HepG2 (cell line): ENCODE results near the gene DENND1C. TPM values are rescaled to one million over a fixed set of nuclear protein-coding genes. Genes with fewer than 3 reads are reported as not detected.
A peak's percentile ranks its signal among the peaks of the same experiment; 100 is the strongest.

ENCODE experiments used
- FIP1L1 ChIP-seq: fragments of 200-400 bp; formaldehyde crosslinking; IDR thresholded peaks from 2 replicates; pipeline ENCODE4 v1.6.1; 2018; ENCODE audit warnings: low read depth, mild to moderate bottlenecking, low read length, moderate library complexity, borderline replicate concordance; ENCODE audit not compliant: insufficient read depth
- FOXP4 ChIP-seq: sonication (generic); formaldehyde crosslinking; IDR thresholded peaks from 2 replicates; pipeline ENCODE4 v1.4.0; 2020; ENCODE audit warnings: missing genetic modification reagents
- GLI4 ChIP-seq: sonication (generic); formaldehyde crosslinking; IDR thresholded peaks from 2 replicates; pipeline ENCODE4 v1.5.1; 2020; ENCODE audit warnings: missing genetic modification reagents, mild to moderate bottlenecking, moderate library complexity, borderline replicate concordance
- KDM6A ChIP-seq: IDR thresholded peaks from 2 replicates; pipeline ENCODE4 v1.6.1; 2016; ENCODE audit warnings: low read depth
- TBX2 ChIP-seq: sonication (generic); formaldehyde crosslinking; IDR thresholded peaks from 2 replicates; pipeline ENCODE4 v1.5.0; 2020; ENCODE audit warnings: missing genetic modification reagents, mild to moderate bottlenecking, borderline replicate concordance
- XRCC5 ChIP-seq: fragments of 200-400 bp; formaldehyde crosslinking; optimal IDR thresholded peaks from 2 replicates; pipeline ENCODE3; 2017; ENCODE audit warnings: mild to moderate bottlenecking, low read length
- ZBTB3 ChIP-seq: sonication (generic); formaldehyde crosslinking; IDR thresholded peaks from 2 replicates; pipeline ENCODE4 v1.4.0; 2020; ENCODE audit warnings: low read depth, mild to moderate bottlenecking, moderate library complexity, missing genetic modification reagents, borderline replicate concordance
- ZBTB38 ChIP-seq: sonication (generic); formaldehyde crosslinking; IDR thresholded peaks from 2 replicates; pipeline ENCODE4 v1.5.1; 2020; ENCODE audit warnings: mild to moderate bottlenecking, missing genetic modification reagents
- ZNF160 ChIP-seq: sonication (generic); formaldehyde crosslinking; IDR thresholded peaks from 2 replicates; pipeline ENCODE4 v1.8.0; 2022; ENCODE audit warnings: mild to moderate bottlenecking, inconsistent platforms, missing genetic modification reagents
- ZNF296 ChIP-seq: sonication (generic); formaldehyde crosslinking; conservative IDR thresholded peaks from 2 replicates; pipeline ENCODE4 v1.5.0; 2020; ENCODE audit warnings: mild to moderate bottlenecking, missing genetic modification reagents
- ZNF350 ChIP-seq: sonication (generic); formaldehyde crosslinking; IDR thresholded peaks from 2 replicates; pipeline ENCODE4 v1.4.0; 2020; ENCODE audit warnings: mild to moderate bottlenecking, low read depth, missing genetic modification reagents, borderline replicate concordance
- ZNF407 ChIP-seq: sonication (generic); formaldehyde crosslinking; IDR thresholded peaks from one replicate; pipeline ENCODE4 v1.5.1; 2020; ENCODE audit warnings: mild to moderate bottlenecking, missing genetic modification reagents; ENCODE audit errors: not compliant biosample characterization
- ZNF557 ChIP-seq: sonication (generic); formaldehyde crosslinking; IDR thresholded peaks from 2 replicates; pipeline ENCODE4 v1.4.0; 2020; ENCODE audit warnings: missing genetic modification reagents
- ZNF580 ChIP-seq: IDR thresholded peaks from 2 replicates; pipeline ENCODE4 v1.6.1; 2016; ENCODE audit warnings: low read depth, borderline replicate concordance
- ZNF605 ChIP-seq: sonication (generic); formaldehyde crosslinking; IDR thresholded peaks from 2 replicates; pipeline ENCODE4 v1.8.0; 2022; ENCODE audit warnings: mild to moderate bottlenecking, missing genetic modification reagents
- ZNF766 ChIP-seq: sonication (generic); formaldehyde crosslinking; IDR thresholded peaks from 2 replicates; pipeline ENCODE4 v1.5.0; 2020; ENCODE audit warnings: missing genetic modification reagents, borderline replicate concordance
- ZNF790 ChIP-seq: sonication (generic); formaldehyde crosslinking; IDR thresholded peaks from 2 replicates; pipeline ENCODE4 v1.8.0; 2022; ENCODE audit warnings: missing genetic modification reagents, mild to moderate bottlenecking, borderline replicate concordance
- ZSCAN22 ChIP-seq: sonication (generic); formaldehyde crosslinking; IDR thresholded peaks from 2 replicates; pipeline ENCODE4 v1.4.0; 2020; ENCODE audit warnings: mild to moderate bottlenecking, missing genetic modification reagents
- polyA plus RNA-seq, 8 experiments: library from polyadenylated mRNA; depleted of rRNA in 3 of 8; stranded (reverse) in 7 of 8; unstranded in 1 of 8; fragments of >200 nt; fragmentation: Illumina TruSeq in 4 of 8; extraction: Trizol in 4 of 8; gene quantifications; 2 replicates each; pipeline versions ENCODE4 v1.2.1 to v1.2.3, GENCODE V29; 2011 to 2016; ENCODE audit warnings: low read depth in 4 of 8, missing spikeins in 1 of 8, mixed read lengths in 1 of 8; ENCODE audit not compliant: insufficient read depth in 1 of 8
- total RNA-seq, 5 experiments: library from RNA; depleted of rRNA; stranded (reverse); fragments of >200 nt; fragmentation: Illumina TruSeq; extraction: Trizol; gene quantifications; 2 replicates each; pipeline ENCODE4 v1.2.3, GENCODE V29; 2016; ENCODE audit warnings: low read depth in 1 of 5

The DENND1C gene
- total and polyA plus RNA-seq, 2 of the 13 experiments (the other 11 are each of a cell fraction or from before 2014, with no cell fraction given): 0.04 to 0.73 TPM

- TF ChIP-seq ZNF160 (CRISPR knock-in tag) (peak; percentile 64; the same call in 1 of the 2 replicates), ZNF605 (CRISPR knock-in tag) (no peak; the same call in 1 of the 2 replicates), ZNF557 (0 out of 2 replicates have a peak, but pooled peaks have one; percentile 29), ZNF296 (CRISPR knock-in tag) (no peak), XRCC5 (peak; percentile 35), ZBTB3 (CRISPR knock-in tag) (no peak), GLI4 (0 out of 2 replicates have a peak, but pooled peaks have one; percentile 27), ZNF766 (0 out of 2 replicates have a peak, but pooled peaks have one; percentile 47), KDM6A (CRISPR knock-in tag) (no peak), ZNF350 (CRISPR knock-in tag) (peak; percentile 43; the same call in 1 of the 2 replicates), ZNF580 (CRISPR knock-in tag) (peak; percentile 21; the same call in 1 of the 2 replicates), FIP1L1 (no peak), ZNF407 (CRISPR knock-in tag) (peak; percentile 55), ZNF790 (0 out of 2 replicates have a peak, but pooled peaks have one; percentile 34), TBX2 (CRISPR knock-in tag) (peak; percentile 28; the same call in 1 of the 2 replicates), ZSCAN22 (no peak), ZBTB38 (CRISPR knock-in tag) (peak; percentile 100), FOXP4 (CRISPR knock-in tag) (0 out of 2 replicates have a peak, but pooled peaks have one; percentile 11)
Observed at GRCh38 chr19:6424939-6425731, 56.5 kb downstream of the DENND1C start (continued).
